GM12875 (cell line): ENCODE results near the gene HSPA1L.
A peak's percentile ranks its signal among the peaks of the same experiment; 100 is the strongest.
"Not testable (repeated sequence)": the region's sequence is repeated elsewhere in the genome, so short reads cannot be mapped to it uniquely, and the experiment has no call there.

ENCODE experiments used
- H3K4me3 ChIP-seq: one replicate; pipeline ENCODE4 v1.5.1; 2011; ENCODE audit warnings: low read depth, low read length, control low read depth
- TF ChIP-seq, protein P1 (sequence below): IDR thresholded peaks from 2 replicates; pipeline ENCODE4 v1.5.1; 2011; ENCODE audit warnings: low read depth, mild to moderate bottlenecking, control low read depth, inconsistent platforms, low read length, moderate library complexity, borderline replicate concordance; ENCODE audit not compliant: insufficient read depth

HSPA1L gene

DNA sequence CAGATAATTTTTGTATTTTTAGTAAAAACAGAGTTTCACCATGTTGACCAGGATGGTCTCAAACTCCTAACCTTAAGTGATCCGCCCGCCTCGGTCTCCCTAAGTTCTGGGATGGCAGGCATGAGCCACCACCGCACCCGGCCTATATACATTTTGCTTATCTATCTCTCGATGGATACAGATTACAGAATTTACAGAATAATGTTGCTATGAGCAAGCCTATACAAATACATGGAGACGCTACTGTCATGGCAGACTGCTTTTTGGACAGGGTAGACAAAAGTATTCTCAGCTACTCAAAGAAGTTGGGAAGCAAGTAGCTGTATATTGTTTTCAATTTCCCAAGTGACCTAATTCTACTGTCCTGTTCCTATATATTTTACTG, 1.6 kb downstream of the HSPA1L start:
- H3K4me3 ChIP-seq, result no peak overlapping the region
- TF ChIP-seq, protein P1, sequence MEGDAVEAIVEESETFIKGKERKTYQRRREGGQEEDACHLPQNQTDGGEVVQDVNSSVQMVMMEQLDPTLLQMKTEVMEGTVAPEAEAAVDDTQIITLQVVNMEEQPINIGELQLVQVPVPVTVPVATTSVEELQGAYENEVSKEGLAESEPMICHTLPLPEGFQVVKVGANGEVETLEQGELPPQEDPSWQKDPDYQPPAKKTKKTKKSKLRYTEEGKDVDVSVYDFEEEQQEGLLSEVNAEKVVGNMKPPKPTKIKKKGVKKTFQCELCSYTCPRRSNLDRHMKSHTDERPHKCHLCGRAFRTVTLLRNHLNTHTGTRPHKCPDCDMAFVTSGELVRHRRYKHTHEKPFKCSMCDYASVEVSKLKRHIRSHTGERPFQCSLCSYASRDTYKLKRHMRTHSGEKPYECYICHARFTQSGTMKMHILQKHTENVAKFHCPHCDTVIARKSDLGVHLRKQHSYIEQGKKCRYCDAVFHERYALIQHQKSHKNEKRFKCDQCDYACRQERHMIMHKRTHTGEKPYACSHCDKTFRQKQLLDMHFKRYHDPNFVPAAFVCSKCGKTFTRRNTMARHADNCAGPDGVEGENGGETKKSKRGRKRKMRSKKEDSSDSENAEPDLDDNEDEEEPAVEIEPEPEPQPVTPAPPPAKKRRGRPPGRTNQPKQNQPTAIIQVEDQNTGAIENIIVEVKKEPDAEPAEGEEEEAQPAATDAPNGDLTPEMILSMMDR, result no peak

DNA sequence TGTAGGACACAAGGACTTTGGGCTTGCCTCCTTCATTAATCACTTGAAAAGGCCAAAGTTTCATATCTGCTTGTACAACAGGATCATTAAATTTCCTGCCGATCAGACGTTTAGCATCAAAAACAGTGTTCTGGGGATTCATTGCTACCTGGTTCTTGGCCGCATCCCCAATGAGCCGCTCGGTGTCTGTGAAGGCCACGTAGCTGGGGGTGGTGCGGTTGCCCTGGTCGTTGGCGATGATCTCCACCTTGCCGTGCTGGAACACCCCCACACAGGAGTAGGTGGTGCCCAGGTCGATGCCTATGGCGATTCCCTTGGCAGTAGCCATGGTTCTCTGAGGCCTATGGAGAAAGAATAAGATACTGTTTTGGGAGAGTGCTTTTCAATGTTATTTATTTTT, 3.4 kb downstream of the HSPA1L start:
- TF ChIP-seq, protein P1, result no peak
- H3K4me3 ChIP-seq, result no peak overlapping the region

DNA sequence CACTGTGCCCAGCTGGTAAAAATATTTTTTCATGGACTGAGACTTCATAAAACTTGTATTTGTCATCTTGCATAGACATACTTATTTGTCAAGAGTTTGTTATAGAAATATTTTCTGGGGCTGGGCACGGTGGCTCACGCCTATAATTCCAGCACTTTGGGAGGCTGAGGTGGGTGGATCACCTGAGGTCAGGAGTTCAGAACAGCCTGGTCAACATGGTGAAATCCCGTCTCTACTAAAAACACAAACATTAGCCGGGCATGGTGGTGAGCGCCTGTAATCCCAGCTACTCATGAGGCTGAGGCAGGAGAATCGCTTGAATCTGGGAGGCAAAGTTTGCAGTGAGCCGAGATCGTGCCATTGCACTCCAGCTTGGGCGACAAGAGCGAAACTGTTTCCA, 6.5 kb downstream of the HSPA1L start:
- H3K4me3 ChIP-seq, result not testable (repeated sequence)

- TF ChIP-seq, protein P1, result peak; percentile 22; the same call in 1 of the 2 replicates
- peak within 1 kb of the TSS; percentile 77 for H3K4me3 ChIP-seq
Measured at GRCh38 chr6:31806470-31807272, 8.4 kb downstream of the HSPA1L start, which contains the start of gene LSM2. Gene LSM2, minus strand, starts transcription at chr6:31806966. Its CDS starts 209 bp downstream, at chr6:31806757.

DNA sequence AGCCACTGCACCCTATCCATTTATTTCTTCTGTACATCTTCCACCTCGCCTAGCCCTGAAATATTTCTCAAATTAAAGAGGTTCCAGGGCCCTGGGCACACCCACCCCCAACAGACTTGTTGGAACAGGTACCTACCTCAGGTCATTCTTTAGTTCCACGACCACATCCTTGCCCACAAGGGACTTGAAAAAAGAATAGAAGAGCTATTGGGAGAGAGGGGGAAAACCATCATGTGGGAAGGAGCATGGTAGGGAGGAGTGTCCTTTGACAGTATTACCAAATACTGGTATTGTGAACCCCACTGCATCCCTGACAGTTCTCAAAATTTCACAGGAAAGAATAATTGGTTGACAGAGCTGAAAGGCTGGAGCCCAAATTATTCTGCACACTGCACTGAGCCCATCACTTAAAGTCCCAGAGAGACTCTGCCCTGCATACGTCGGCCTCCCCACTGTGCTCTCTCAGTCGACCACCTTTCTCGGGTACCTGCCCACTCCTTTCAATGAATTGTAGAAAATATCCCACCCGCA, 9.1 kb downstream of the HSPA1L start:
- TF ChIP-seq, protein P1, result no peak
- H3K4me3 ChIP-seq, result peak overlapping the region; percentile 77

- not testable (repeated sequence) for H3K4me3 ChIP-seq
Measured at GRCh38 chr6:31801031-31801927, 13.8 kb downstream of the HSPA1L start.

DNA sequence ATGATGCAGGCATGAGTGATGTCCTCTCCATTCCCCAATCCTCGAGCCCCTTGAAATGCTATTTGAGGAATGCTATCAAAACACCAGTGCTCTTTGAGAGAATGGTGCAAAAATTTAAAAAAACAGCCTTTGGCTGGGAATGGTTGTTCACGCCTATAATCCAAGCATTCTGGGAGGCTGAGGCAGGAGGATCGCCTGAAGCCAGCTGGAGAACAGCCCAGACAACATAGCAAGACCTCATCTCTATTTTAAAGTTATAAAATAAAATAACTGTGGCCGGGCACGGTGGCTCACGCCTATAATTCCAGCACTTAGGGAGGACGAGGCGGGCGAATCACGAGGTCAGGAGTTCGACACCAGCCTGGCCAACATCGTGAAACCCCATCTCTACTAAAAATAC, 15.3 kb downstream of the HSPA1L start:
- TF ChIP-seq, protein P1, result no peak
- H3K4me3 ChIP-seq, result no peak overlapping the region
